ENCODE results near the gene KRT86. TPM values are rescaled to one million over a fixed set of nuclear protein-coding genes. Genes with fewer than 3 reads are reported as not detected.

The KRT86 gene
- total and polyA plus RNA-seq, 9 of the 15 experiments (the other 6 are each of a cell fraction or from before 2014, with no cell fraction given) = not detected

DNA sequence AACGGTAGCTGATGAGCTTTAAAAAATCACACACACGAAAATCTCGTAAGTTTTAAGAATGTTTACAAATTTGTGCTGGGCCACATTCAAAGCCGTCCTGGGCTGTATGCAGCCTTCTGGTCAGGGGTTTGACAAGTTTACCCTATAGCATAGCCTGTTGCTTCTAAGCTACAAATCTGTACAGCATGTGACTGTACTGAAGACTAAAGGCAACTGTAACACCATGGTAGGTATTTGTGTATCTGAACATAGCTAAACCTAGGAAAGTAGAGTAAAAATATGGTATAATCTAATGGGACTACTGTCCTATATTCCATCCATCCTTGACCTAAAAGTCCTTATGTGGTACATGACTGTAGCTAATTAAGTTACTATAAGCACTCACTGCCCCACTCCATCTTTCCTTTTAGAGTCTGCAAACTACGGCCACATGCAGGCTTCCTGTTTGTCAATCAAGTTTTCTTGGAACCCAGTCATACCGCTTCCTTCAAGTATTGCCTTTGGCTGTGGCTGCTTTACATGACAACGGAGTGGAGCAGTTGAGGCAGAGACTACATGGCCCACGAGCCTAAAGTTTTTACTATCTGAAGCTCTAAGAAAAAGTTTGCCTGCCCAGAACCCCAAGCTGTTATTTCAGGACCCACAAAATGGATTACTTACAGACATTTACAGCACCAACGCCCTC is 22.9 kb upstream of the KRT86 start:
- Histone ChIP-seq H3K36me3 (ENCODE audit: control insufficient read depth, insufficient read depth, low read length) (no peaks in the 10 kb centered on the region), H3K79me2 (ENCODE audit: control insufficient read depth, insufficient read depth, low read length) (no peaks in the 10 kb centered on the region), H2AFZ (ENCODE audit: low read depth, low read length) (no peak overlapping the region), H3K4me3 (no peak overlapping the region), H3K9ac (ENCODE audit: insufficient read depth in 1 of 2, low read depth in 2 of 2, low read length in 2 of 2) (no peak overlapping the region), H3K9me1 (ENCODE audit: control insufficient read depth, insufficient read depth, low read length) (no peaks in the 10 kb centered on the region), H3K9me3 (replicated peaks; ENCODE audit: control insufficient read depth, insufficient read depth, low read depth, low read length) (no peaks in the 10 kb centered on the region), H3K27me3 (ENCODE audit: control insufficient read depth in 2 of 2, insufficient read depth in 2 of 2, low read length in 2 of 2) (peaks cover 30 to 69% of the 10 kb centered on the region in 2 experiments), H4K20me1 (replicated peaks; ENCODE audit: control insufficient read depth, insufficient read depth, low read length) (0 out of 2 replicates have a peak, but pooled peaks cover 11% of the 10 kb centered on the region), H3K27ac (ENCODE audit: extremely low read depth, low read depth, low read length) (no peak overlapping the region), H3K4me2 (ENCODE audit: insufficient read depth, low read length) (no peak overlapping the region), H3K4me1 (replicated peaks in 1 of 2; ENCODE audit: control insufficient read depth in 2 of 2, insufficient read depth in 2 of 2, low read length in 2 of 2) (no peaks in the 10 kb centered on the region)
- ATAC-seq (no peak), FAIRE-seq (no peak), DNase-seq (ENCODE audit: extremely low read depth in 1 of 4, low spot score in 3 of 4) (no peak)
- POLR2A ChIA-PET = interaction anchor here (1.1 kb wide), 2 partner anchors 12 to 36 kb away, joined by 3 to 4 read pairs; no protein-coding TSS in a partner anchor
- WGBS (ENCODE audit: insufficient coverage, low coverage, missing lambda C conversion rate) = under 1% methylated on average over 9 of the region's 9 CpGs
- no peak for TF ChIP-seq TAF1 (IDR thresholded peaks at IDR 0.05; ENCODE audit: control insufficient read depth, extremely low read depth, insufficient read depth, low read length, severe bottlenecking)
- TF ChIP-seq, protein P1, sequence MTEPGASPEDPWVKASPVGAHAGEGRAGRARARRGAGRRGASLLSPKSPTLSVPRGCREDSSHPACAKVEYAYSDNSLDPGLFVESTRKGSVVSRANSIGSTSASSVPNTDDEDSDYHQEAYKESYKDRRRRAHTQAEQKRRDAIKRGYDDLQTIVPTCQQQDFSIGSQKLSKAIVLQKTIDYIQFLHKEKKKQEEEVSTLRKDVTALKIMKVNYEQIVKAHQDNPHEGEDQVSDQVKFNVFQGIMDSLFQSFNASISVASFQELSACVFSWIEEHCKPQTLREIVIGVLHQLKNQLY (CRISPR knock-in tag; conservative IDR thresholded peaks at IDR 0.05) = no peak
- no peak for TF ChIP-seq EP300 (IDR thresholded peaks at IDR 0.05; ENCODE audit: low read length)
- TF ChIP-seq MBD1 (CRISPR knock-in tag; IDR thresholded peaks at IDR 0.05) = no peak
- no peak for TF ChIP-seq TAL1 (IDR thresholded peaks at IDR 0.05)
- TF ChIP-seq ZNF324 (CRISPR knock-in tag; IDR thresholded peaks at IDR 0.05) = no peak
- no peak for TF ChIP-seq NFXL1 (CRISPR knock-in tag; IDR thresholded peaks at IDR 0.05)
- BruUV-seq (replicated peaks) = no TSS peak
- intact Hi-C loops (cut with micrococcal nuclease) (no loop called here), in situ Hi-C loops (cut with MboI) (no loop called here)
- CTCF ChIA-PET (ENCODE audit: low intra/inter-chr PET ratio) = no interaction called here
